ENCODE measurements around the gene MAML2.

DNA sequence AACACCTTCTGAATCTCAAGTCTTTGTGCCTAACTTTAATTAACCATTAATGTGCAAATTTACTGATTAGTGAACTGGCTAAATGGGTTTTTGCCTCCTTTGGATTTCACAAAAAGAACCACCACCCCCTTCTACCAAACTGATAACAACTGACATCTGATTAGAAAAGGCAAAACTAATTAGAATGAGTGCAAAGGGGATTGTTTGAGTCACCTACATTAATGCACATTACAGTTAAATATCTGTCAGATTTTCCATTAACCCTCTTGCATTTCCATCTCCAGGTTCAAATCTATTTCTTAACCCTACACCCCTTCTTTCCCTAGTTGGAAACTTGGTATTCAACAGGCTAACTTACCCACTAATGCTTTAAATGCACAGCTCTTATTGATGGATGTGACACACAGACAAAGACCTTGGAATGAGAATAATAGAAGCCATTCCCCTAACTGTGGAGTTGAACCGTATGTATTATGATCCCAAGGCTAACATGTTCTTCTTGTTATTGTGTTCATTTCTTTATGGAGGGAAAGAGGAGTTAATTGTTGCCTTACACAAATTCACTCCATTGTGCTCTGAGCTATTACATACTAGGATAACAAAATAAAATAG is 257.6 kb downstream of the MAML2 start:
- TF ChIP-seq, protein P1, sequence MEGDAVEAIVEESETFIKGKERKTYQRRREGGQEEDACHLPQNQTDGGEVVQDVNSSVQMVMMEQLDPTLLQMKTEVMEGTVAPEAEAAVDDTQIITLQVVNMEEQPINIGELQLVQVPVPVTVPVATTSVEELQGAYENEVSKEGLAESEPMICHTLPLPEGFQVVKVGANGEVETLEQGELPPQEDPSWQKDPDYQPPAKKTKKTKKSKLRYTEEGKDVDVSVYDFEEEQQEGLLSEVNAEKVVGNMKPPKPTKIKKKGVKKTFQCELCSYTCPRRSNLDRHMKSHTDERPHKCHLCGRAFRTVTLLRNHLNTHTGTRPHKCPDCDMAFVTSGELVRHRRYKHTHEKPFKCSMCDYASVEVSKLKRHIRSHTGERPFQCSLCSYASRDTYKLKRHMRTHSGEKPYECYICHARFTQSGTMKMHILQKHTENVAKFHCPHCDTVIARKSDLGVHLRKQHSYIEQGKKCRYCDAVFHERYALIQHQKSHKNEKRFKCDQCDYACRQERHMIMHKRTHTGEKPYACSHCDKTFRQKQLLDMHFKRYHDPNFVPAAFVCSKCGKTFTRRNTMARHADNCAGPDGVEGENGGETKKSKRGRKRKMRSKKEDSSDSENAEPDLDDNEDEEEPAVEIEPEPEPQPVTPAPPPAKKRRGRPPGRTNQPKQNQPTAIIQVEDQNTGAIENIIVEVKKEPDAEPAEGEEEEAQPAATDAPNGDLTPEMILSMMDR (conservative IDR thresholded peaks at IDR 0.05; ENCODE audit: low read length), result no peak
- TF ChIP-seq EZH2phosphoT487 (IDR thresholded peaks at IDR 0.05; ENCODE audit: borderline replicate concordance, low read depth, low read length), result no peak
